ENCODE data around the gene PHC2.
"Not testable (repeated sequence)": the region's sequence is repeated elsewhere in the genome, so short reads cannot be mapped to it uniquely, and the experiment has no call there.

Gene PHC2

GRCh38 chr1:33314416-33314815, 116.5 kb downstream of the PHC2 start:
- DNase-seq (ENCODE audit: low spot score): no peak

DNA sequence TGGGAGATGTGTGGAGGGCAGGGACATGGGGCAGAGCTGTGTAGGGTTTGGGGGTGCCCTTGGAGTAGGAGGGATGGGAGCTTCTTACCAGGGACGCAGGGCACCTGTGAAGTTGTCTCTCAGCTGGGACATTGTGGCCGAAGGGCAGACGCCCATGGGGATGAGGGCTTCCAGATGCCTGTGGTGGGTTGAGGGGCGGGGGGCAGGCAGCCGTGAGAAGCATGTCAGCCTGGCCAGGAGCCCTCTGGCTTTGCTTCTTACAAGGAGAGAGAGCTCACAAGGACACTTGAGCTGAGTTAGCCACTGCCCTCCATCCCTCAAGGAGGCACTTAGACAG, 118.5 kb downstream of the PHC2 start:
- no peak for DNase-seq (ENCODE audit: low spot score)

- no peak for DNase-seq (ENCODE audit: low spot score)
Measured at GRCh38 chr1:33311706-33312412, 119.0 kb downstream of the PHC2 start.

- no peak for DNase-seq (ENCODE audit: low spot score)
Measured at GRCh38 chr1:33310702-33311101, 120.2 kb downstream of the PHC2 start.

DNA sequence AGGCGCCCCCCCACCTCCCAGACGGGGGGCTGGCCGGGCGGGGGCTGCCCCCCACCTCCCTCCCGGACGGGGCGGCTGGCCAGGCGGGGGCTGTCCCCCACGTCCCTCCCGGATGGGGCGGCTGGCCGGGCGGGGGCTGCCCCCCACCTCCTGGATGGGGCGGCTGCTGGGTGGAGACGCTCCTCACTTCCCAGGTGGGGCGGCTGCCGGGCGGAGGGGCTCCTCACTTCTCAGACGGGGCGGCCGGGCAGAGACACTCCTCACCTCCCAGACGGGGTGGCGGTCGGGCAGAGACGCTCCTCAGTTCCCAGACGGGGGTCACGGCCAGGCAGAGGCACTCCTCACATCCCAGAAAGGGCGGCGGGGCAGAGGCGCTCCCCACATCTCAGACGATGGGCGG, 121.5 kb downstream of the PHC2 start:
- DNase-seq (ENCODE audit: low spot score): not testable (repeated sequence)

DNA sequence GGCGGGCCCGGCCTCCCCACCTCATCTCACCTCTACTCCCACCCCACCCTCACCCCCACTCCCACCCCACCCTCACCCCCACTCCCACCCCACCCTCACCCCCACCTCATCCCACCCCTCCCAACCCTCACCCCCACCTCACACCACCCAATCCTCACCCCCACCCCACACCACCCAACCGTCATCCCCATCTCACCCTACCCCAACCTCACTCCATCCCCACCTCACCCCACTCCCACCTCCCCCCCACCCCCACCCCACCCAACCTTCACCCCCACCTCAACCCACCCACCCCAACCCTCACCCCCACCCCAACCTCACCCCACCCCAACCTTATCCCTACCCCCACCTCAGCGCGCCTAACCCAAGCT, 123.4 kb downstream of the PHC2 start:
- DNase-seq (ENCODE audit: low spot score): no peak

DNA sequence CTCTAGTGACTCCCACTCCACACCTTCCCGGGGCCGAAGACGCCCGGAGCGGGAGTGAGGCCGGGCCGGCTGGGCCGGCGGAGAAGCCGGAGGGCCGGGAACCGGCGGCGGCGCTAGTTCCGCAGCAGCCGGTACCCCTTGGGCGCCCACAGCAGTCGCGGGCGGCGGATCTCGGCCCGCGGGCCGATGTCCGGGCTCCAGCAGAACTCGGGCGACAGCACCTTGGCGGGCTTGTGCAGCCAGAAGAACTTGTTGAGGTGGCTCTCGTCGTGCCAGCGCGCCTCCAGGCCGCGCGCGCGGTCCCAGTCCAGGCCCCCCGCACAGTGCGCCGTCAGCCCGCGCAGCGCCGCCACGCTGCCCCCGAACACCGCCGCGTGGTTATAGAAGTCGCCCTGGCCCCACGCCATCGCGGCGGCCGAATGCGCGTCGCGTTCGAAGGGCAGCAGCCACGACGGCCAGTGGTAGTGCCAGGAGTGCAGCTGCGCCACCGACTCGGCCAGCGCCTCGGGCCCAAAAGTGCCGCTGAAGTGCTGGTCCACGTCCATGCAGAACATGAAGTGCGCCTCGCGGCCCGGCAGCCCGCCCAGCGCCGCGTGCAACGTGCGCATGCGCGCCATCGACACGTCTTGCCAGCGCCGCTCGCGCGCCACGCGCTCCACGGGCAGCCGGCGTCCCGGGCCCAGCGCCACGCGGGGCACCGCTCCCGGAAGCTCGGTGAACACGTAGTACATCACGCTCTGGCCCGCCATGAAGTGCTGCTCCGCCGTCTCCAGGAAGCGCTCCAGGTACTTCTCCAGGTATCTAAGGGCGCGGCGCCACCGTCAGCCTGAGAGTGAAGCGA, 124.0 kb downstream of the PHC2 start:
- DNase-seq (ENCODE audit: low spot score): no peak

DNA sequence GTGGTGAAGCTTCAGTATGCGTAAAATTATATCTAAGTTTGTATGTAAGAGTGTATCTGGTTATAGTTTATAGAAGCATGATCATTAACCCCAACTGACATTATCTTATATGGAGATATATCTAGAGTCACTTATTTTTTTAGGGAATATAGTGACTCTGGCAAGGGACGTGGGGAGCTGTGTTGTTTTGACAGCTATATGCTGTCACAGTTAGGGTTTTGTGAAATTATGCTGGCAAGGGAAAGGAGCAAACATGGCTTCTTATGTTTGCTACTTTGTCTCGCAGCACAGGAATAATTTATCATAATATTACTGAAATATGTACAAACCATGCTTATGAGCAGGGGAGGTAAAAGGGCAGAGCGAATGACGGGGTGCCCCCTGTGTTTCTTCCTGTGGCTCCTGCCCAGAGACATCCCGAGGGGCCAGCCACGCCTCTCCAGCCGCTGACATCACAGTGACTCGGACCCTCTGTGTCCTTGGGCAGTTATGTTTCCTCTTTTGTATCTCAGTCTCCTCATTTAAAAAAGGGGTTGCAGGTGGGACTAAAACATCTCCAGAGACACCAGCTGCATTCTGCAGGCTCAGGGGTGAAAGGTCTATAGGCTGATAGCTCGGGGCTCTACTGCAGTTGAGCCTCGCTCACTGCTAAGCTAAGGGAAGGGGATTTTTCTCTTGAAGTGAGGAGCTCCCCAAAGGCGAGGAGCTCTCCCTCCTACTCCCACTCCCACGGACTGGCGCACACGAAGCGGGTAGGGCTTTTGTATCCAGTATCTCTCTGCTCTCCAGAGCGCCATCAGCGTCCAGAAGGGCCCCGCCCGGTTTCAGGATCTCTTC, 124.9 kb downstream of the PHC2 start:
- DNase-seq (ENCODE audit: low spot score): no peak

DNA sequence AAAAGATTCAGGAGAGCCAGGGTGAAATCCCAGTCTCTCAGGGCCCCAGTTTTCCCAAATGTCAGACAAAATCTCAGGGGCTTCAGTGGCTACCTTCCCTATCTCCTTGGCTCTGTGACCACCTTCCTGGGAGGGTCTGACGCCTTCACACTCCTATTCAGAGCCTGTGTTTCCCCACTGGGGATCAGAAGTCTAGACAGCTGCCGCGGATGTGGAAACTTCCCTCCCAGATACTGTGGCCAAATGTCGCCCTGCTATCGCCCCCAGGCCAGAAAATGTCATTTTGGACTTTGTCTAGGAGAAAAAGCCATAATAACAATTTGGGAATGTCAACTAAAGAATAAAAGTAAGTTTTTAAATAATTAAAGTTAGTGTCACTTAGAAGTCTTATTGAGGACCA, 125.9 kb downstream of the PHC2 start:
- DNase-seq (ENCODE audit: low spot score): no peak

GRCh38 chr1:33302325-33302724, 128.6 kb downstream of the PHC2 start:
- DNase-seq (ENCODE audit: low spot score): no peak

DNA sequence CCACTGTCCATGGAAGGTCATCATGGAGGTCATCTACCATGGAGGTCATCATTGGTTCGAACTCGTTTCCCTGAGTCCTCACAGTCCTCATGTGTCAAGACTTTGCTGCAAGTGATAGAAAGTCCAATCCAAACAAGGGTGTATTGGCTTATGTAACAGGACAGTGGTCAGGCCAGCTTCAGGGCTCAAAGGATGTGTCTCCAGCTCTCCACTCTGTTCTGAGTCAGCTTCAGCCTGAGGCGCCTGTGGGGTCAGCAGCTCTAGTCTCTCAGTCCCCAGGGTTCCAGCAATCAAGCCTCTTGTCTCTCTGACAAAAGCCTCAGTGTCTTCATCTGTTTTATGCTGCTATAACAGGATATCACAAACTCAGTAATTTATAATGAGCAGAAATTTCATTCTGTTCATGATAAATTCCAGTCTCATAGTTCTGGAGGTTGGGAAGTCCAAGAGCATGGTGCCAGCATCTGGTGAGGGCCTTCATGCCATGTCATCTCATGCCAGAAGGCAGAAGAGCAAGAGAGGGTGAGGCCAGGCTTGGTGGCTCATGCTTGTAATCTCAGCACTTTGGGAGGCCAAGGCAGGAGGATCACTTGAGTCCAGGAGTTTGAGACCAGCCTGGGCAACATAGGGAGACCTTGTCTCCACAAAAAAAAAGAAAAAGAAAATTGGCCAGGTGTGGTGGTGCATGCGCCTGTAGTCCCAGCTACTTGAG, 129.5 kb downstream of the PHC2 start:
- DNase-seq (ENCODE audit: low spot score): no peak

DNA sequence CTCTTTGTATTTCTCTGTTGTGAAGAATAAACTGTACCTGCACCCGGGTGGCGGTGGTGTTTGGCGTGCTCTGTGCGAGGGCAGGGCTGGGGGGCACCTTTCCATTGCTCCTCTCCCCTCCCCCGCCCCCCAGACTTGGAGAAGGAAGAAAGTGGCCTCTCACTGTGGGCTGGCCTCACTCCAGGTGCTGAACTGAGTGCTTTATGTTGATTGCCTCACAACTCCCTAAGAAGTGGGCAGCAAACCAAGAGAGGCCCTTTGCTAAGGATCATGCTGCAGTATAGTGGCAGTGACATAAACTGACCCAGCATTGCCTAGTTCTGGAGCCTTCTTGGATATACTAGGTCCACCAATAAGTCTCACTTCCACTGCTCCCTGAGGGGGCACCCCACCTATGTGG, 130.2 kb downstream of the PHC2 start:
- DNase-seq (ENCODE audit: low spot score): no peak

DNA sequence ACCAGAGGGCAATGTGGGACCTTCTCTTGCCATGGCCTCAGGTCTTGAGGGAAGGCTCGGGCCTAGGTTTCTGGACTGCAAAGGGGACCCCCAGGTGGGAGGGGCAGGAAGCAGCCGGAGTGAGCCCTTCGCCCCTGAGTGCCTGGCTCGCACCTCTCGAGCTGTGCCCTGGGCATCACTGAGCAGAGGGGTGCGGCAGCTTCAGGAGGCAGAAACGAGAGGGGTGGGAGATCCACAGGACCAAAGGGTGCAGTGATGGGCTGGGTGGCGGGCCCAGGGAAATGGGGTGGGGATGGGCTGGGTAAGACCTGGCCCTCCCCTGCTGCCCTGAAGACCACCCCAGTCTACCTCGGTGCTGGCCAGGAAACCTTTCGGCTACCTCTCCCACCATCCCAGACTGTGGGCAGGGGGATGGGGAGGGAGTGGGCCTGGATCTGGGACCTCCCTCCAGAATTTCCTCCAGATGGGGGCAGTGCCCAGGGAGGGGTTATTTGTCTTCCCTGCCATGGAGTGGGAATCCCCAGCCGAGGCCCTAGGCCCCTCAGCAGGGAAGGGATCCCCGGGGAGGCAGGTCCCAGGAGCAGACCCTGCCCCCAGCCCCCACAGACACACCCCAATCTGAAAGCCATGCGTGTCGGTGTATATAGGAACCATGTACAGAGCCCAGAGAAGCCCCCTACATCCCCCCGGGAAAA, 131.3 kb downstream of the PHC2 start:
- DNase-seq (ENCODE audit: low spot score): no peak

DNA sequence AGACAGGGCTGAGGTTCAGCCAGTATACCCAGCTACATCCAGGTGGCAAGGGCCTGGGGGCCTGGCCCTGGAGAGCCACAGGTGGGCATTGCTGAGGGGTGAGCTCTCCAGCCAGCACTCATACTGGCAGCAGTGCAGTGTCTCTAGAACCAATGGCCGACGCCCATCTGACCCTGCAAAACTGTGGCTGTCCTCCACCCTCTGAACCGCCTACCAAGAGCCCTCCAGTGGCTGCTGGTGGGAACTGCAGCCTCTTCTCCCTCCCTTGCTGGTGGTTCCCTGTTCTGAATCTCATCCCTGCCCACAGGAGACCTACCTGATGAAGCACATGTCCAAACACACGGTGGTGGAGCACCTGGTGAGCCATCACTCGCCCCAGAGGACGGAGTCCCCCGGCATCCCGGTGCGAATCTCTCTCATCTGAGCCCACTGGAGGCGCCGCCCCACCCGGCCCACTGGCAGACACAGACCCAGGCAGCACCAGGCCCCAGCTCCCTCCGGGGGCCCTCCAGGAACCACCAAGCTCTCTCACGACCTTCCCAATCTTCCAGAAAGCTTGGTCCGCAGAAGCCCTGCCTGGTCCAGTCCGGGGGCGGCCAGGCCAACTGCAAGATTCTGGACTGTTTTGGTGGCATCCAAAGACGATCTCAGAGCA, 132.1 kb downstream of the PHC2 start:
- DNase-seq (ENCODE audit: low spot score): peak; percentile 58

DNA sequence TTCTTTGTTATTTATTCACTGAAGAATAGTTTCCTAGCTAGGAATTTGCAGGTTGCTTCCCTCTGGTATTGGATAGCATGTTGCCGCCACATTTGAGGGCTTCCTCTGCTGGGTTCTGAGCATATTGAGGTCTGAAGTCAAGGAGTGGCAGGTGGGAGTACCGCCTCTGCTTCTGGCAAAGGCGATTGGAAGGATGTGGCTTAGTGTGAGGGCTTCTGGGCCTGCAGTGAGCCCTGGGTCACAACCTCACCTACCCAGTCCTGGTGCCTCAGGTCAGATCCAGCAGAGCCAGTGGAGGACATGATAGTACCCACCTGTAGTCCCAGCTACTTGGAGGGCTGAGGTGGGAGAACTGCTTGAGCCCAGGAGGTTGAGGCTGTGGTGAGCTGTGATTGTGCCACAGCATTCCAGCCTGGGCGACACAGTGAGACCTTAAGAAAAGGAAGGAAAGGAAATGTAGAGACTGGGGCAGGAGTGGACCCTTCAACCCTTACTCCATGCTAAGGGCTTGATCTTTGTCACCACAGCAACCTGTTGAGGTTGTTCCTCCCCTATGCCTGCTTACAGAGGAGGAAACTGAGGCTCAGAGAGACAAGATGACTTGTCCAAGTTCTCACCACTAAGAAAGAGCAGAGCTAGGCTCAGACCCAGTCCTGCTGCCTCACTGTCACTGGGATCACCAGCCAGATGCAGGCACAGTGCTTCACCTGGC, 132.8 kb downstream of the PHC2 start:
- no peak for DNase-seq (ENCODE audit: low spot score)

DNA sequence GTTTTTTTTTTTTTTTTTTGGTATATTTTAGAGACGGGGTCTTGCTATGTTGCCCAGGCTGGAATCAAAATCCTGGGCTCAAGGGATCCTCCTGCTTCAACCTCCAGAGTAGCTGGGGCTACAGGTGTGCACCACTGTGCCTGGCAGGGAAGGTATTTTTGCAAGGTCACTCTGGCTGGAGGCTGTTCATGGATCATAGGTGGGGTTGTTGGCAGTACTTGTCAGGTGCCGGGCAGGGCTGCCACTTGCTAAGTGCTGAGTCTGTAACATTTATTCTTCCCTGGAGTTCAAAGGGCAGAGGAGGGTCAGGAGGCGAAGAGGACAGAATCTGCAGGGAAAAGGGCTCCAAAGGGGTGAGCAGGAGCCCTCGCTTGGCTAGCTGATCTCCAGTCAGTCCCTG, 134.1 kb downstream of the PHC2 start:
- no peak for DNase-seq (ENCODE audit: low spot score)

GRCh38 chr1:33296082-33296458, 134.8 kb downstream of the PHC2 start:
- no peak for DNase-seq (ENCODE audit: low spot score)

DNA sequence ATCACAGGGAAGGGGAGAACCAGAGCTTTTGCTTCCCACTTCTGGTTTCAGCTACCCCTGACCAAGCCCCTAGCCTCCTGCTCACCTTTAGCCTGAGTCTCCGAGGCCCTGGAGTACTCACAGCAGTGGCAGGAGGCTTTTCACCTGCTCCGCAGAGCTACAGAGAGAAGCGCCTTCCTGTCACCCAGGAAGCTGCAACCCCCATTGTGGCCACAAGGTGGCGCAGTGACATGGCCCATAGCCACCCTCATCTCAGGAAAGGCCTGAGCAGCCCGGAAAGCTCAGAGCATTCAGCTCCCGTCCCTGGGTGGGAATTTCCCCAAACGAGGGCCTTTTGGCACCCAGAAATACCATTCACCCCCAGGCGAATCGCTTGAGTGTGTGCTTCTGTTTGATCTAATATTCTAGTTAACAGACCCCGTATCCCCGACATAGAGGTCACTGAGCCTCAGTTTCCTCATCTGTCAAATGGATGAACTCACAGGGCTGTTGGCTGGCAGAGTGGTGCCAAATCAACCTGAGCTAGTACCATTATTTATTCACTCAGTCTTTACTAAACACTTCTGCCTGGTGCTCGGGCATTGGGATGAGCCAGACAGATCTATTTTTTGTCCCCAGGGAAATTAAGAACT, 135.3 kb downstream of the PHC2 start:
- DNase-seq (ENCODE audit: low spot score): peak; percentile 54

- DNase-seq (ENCODE audit: low spot score): no peak
Measured at GRCh38 chr1:33295023-33295422, 135.9 kb downstream of the PHC2 start.

Measured in SW480 (cell line).